Stomach (tissue), 9 donors: Measurements from ENCODE around the gene CEP85. TPM values are rescaled to one million over a fixed set of nuclear protein-coding genes. Genes with fewer than 3 reads are reported as not detected.
"Not testable (repeated sequence)": the region's sequence is repeated elsewhere in the genome, so short reads cannot be mapped to it uniquely, and the experiment has no call there.

ENCODE experiments used
- DNase-seq, 2 donors: peaks; one replicate each; pipeline versions ENCODE4 v3.0.0 to v3.0.0-alpha.2; 2013 to 2019
- H3K27ac ChIP-seq, 5 donors: fragments of 200-600 bp in 4 of 5; sonication (generic) in 4 of 5; one replicate each; pipeline ENCODE4 v1.5.1; 2013 to 2019; ENCODE audit warnings: mild to moderate bottlenecking in 1 of 5, moderate library complexity in 1 of 5
- H3K27me3 ChIP-seq, 3 donors: fragments of 200-600 bp; sonication (generic); one replicate each; pipeline ENCODE4 v1.5.1; 2017 to 2019; ENCODE audit warnings: mixed run types in 1 of 3
- H3K36me3 ChIP-seq, 4 donors: fragments of 200-600 bp; sonication (generic); 1 replicate in 3 of 4; 2 replicates in 1 of 4; pipeline ENCODE4 v1.5.1; 2016 to 2019
- H3K4me1 ChIP-seq, 4 donors: fragments of 200-600 bp; sonication (generic); one replicate each; pipeline ENCODE4 v1.5.1; 2016 to 2019
- H3K4me3 ChIP-seq, 4 donors: fragments of 200-600 bp; sonication (generic) in 3 of 4; one replicate each; pipeline ENCODE4 v1.5.1; 2016 to 2019; ENCODE audit warnings: mild to moderate bottlenecking in 1 of 4
- H3K9me3 ChIP-seq, 4 donors: fragments of 200-600 bp; sonication (generic); one replicate each; pipeline ENCODE4 v1.5.1; 2016 to 2019
- EP300 ChIP-seq: sonication (generic); formaldehyde crosslinking; IDR thresholded peaks from one replicate; pipeline ENCODE4 v1.6.1; 2017; ENCODE audit warnings: antibody characterized with exemption
- POLR2A ChIP-seq, 4 donors: fragments of 450-650 bp; IDR thresholded peaks; one replicate each; pipeline ENCODE4 v1.6.1; 2016; ENCODE audit warnings: antibody characterized with exemption in 4 of 4, control low read depth in 2 of 4, mild to moderate bottlenecking in 1 of 4, moderate library complexity in 1 of 4
- POLR2AphosphoS5 ChIP-seq, 3 donors: sonication (generic); formaldehyde crosslinking; IDR thresholded peaks; one replicate each; pipeline ENCODE4 v1.6.1; 2016; ENCODE audit warnings: antibody characterized with exemption in 3 of 3
- WGBS, 5 donors: extraction: QIAGEN DNeasy Blood & Tissue Kit in 3 of 5; methylation state at CpG; one replicate each; pipeline versions ENCODE4 v1.1.5 to v1.1.7; 2013 to 2018; 5-methylcytosine and 5-hydroxymethylcytosine counted together
- intact Hi-C: fragments of 100-400 bp; cut with DNase I; formaldehyde crosslinking; loops from one replicate; pipeline ENCODE4 v1.15.1; 2023; ENCODE audit warnings: low total_unique reads
- polyA plus RNA-seq, 3 donors: library from polyadenylated mRNA; stranded (reverse); fragments of 200-250 nt; gene quantifications; one replicate each; pipeline ENCODE4 v1.2.3, GENCODE V29; 2013
- total RNA-seq, 5 donors: library from RNA; depleted of rRNA; stranded (reverse); fragments of >200 nt; gene quantifications; one replicate each; pipeline versions ENCODE4 v1.1.0 to v1.2.3, GENCODE V29; 2014 to 2016
- TF ChIP-seq, protein P1 (sequence below), 7 experiments: fragments of 450-650 bp in 4 of 7; fragments of 200-600 bp in 3 of 7; sonication (generic) in 3 of 7; IDR thresholded peaks; one replicate each; pipeline ENCODE4 v1.5.1; 2016 to 2019; ENCODE audit warnings: antibody characterized with exemption in 7 of 7, control low read depth in 2 of 7, mild to moderate bottlenecking in 1 of 7
- donor health status: healthy with polysubstance abuse.
- donor health status: Bipolar disorder and iron deficiency.
- donor health status: healthy.

Gene CEP85
- total and polyA plus RNA-seq, 8 donors = 0.58 to 21.0 (median 5.9) TPM

DNA sequence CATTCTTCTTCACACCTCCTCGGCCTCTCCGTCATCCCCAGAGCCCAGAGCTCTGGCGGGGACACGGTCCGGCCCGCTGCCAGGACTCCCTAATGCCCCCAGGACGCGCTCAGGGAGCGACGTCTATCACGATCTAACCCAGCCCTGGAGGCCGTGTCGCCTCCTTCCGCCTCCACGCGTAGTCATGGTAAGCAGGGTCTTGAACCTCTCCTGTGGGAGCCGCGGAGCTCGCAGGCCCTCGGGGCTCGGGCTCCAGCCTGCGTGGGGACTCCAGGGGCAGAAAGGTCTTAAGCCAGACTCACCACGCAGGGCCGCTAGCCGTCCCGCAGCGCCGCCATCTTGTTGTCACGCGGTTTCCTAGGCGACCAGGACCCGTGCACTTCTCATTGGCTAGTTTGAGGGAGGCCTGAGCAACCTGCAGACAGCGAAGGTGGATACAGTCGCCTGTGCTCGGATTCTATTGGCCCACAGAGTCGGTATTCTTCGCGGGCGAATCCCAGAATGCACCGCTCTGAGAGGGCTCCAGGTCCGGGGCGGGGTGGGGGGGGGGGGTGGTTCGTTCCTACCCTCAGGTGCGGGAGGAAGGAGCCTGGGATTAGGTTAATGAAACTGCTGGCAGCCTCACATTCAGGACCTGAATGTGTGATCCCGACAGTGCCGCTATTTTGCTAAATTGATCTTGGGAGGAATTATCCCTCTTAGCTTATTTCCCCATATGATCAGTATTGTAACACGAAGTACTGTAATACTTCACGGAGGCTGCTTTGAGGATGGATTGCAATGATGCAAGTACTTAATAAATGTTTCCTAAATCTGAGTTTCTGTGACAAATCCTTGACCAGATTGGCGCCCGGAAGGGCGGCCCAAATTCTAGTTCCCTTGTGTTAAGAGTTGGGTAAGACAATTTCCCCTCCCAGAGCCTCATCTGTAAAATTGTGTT is 72.6 kb downstream of the CEP85 start, which contains the start of gene UBXN11:
TSS of gene UBXN11 (minus strand) at position 347 of the 940 bp plus-strand sequence. CDS start 3,753 bp downstream, outside the sequence.
- Histone ChIP-seq H3K27ac (peak within 1 kb of the TSS; percentile 6 to 75 (median 62)), H3K4me3 (peak within 1 kb of the TSS; percentile 66 to 93 (median 78)), H3K27me3 (no peaks in the 10 kb centered on the region), H3K4me1 (peaks cover 7 to 31% (median 18%) of the 10 kb centered on the region in 4 donors), H3K9me3 (no peaks in the 10 kb centered on the region), H3K36me3 (peaks cover 0 to 2% (median 0%) of the 10 kb centered on the region in 4 donors)
- TF ChIP-seq EP300 (no peak), POLR2AphosphoS5 (IDR thresholded peaks at IDR 0.05) (peak in 1 of 3 donors; percentile 43)
- intact Hi-C loops = no loop called here
- peak; percentile 94 to 98 for DNase-seq
- WGBS, 5 donors = 1 to 4% (median 2%) methylated on average over 33 to 51 of the region's 51 CpGs

DNA sequence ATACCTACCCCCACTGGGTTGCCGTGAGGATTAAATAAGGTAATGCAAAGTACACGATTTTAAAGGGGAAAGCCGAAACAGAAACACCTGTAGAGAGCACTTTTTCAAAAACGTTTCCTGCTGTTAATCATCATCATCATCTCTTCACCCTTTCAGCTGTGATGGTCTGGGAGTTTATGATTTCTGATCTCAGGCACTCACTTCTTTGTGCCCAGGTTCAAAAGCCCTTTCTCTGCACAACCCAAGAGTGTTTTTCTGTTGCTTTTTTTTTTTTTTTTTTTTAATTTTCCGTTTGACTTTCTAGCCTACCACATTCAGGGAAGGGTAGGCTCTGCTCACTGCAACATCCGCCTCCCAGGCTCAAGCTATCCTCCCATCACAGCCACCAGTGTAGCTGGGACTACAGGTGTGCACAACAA is 73.4 kb downstream of the CEP85 start:
- Histone ChIP-seq H3K27ac (peak overlapping the region in 4 of 5 donors; percentile 60 to 75 (median 64)), H3K4me1 (peaks cover 7 to 31% (median 18%) of the 10 kb centered on the region in 4 donors), H3K27me3 (no peaks in the 10 kb centered on the region), H3K36me3 (no peaks in the 10 kb centered on the region), H3K4me3 (peak overlapping the region in 1 of 4 donors; percentile 93), H3K9me3 (no peaks in the 10 kb centered on the region)
- WGBS, 5 donors = 25 to 40% (median 33%) methylated on average over 6 of the region's 6 CpGs
- intact Hi-C loops = no loop called here
- no peak for DNase-seq
- TF ChIP-seq, protein P1, sequence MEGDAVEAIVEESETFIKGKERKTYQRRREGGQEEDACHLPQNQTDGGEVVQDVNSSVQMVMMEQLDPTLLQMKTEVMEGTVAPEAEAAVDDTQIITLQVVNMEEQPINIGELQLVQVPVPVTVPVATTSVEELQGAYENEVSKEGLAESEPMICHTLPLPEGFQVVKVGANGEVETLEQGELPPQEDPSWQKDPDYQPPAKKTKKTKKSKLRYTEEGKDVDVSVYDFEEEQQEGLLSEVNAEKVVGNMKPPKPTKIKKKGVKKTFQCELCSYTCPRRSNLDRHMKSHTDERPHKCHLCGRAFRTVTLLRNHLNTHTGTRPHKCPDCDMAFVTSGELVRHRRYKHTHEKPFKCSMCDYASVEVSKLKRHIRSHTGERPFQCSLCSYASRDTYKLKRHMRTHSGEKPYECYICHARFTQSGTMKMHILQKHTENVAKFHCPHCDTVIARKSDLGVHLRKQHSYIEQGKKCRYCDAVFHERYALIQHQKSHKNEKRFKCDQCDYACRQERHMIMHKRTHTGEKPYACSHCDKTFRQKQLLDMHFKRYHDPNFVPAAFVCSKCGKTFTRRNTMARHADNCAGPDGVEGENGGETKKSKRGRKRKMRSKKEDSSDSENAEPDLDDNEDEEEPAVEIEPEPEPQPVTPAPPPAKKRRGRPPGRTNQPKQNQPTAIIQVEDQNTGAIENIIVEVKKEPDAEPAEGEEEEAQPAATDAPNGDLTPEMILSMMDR (IDR thresholded peaks at IDR 0.05) = no peak
- no peak for TF ChIP-seq POLR2AphosphoS5 (IDR thresholded peaks at IDR 0.05)
- TF ChIP-seq EP300 = no peak
- no peak for TF ChIP-seq POLR2A (IDR thresholded peaks at IDR 0.05)

DNA sequence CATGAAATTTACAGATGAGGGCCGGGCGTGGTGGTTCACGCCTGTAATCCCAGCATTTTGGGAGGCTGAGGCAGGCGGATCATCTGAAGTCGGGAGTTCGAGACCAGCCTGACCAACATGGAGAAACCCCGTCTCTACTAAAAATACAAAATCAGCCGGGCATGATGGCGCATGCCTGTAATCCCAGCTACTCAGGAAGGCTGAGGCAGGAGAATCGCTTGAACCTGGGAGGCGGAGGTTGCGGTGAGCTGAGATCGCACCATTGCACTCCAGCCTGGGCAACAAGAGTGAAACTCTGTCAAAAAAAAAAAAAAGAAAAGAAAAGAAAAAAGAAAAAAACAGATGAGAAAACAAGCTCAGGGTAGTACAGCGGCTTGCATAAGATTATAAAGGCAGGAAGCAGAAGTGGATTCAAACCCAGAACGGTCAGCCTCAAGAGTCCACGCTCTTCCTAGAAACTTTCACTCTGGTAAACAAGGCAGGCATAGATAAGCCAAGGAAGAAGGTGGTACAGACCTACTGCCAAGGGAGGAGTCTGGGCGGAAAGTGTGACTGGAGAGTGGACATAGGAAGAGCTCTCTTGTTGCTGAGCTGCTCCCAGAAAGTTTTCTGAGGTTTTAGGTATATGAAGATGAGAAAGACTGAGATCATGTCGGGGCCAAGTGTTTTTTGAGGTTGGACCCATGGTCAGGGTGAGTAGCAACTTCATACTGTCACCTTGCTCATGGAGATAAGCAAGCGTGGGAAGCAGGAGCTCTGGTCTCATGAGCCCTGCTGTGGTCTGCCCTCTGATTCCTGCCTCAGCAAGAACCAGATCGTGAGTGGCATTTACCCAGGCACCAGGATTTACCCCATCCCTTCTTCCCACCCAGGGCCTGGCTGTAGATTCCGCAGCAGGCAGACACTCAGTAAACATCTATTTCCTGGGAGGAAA is 74.2 kb downstream of the CEP85 start:
- WGBS, 5 donors = 76 to 84% (median 79%) methylated on average over 21 of the region's 21 CpGs
- H3K4me3 ChIP-seq, H3K9me3 ChIP-seq, DNase-seq, H3K36me3 ChIP-seq, H3K27me3 ChIP-seq, intact Hi-C loops: not testable (repeated sequence)
- peaks cover 7 to 31% (median 18%) of the 10 kb centered on the region in 4 donors for H3K4me1 ChIP-seq
- H3K27ac ChIP-seq = peak overlapping the region in 1 of 5 donors; percentile 14

DNA sequence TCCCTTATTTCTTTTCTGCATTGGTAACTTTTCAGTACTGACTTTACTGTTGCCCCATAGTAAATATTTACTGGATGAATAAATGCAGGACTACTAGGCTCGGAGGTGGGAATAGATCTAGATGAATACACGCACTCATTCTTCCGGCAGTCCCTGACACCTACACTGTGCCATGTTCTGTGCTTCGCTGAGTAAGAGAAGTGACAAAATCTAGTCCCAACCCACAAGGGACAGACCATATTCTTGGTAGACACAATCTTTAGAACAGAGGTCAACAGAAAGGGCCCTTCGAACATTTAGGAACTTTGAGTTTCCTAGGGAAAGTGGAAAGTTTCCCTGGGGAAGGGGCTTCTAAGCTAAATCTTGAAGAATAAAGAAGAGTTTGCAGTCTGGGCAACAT is 80.5 kb downstream of the CEP85 start:
- H3K27me3 ChIP-seq = no peaks in the 10 kb centered on the region
- 75 to 83% (median 76%) methylated on average over 5 of the region's 5 CpGs for WGBS, 5 donors
- H3K27ac ChIP-seq = peak overlapping the region in 1 of 5 donors; percentile 49
- TF ChIP-seq EP300 = no peak
- no peak for TF ChIP-seq POLR2AphosphoS5 (IDR thresholded peaks at IDR 0.05)
- TF ChIP-seq POLR2A (IDR thresholded peaks at IDR 0.05) = no peak
- TF ChIP-seq, protein P1 (IDR thresholded peaks at IDR 0.05) = no peak
- no peak for DNase-seq
- intact Hi-C loops = no loop called here
- H3K9me3 ChIP-seq = no peaks in the 10 kb centered on the region
- H3K36me3 ChIP-seq = no peaks in the 10 kb centered on the region
- H3K4me1 ChIP-seq = peaks cover 0 to 22% (median 0%) of the 10 kb centered on the region in 4 donors
- H3K4me3 ChIP-seq = no peak overlapping the region
